ENCODE measurements around the gene NKAIN2.

- no peak for TF ChIP-seq CTCF (IDR thresholded peaks at IDR 0.05)
- no peak for TF ChIP-seq POLR2AphosphoS5 (IDR thresholded peaks at IDR 0.05)
Observed at GRCh38 chr6:124064317-124065113, 260.9 kb downstream of the NKAIN2 start.

Data from breast epithelium (tissue), 3 donors.